MM.1S (cell line): ENCODE data around the gene EML3.

Source experiments
- DNase-seq: peaks from one replicate; pipeline ENCODE4 v3.0.0-alpha.2; 2015
- H2AFZ ChIP-seq: fragments of 300-600 bp; sonication (generic); 2 replicates; pipeline ENCODE4 v1.6.0; 2016; ENCODE audit warnings: antibody characterized with exemption, low read length
- H3F3A ChIP-seq: fragments of 300-600 bp; sonication (generic); 2 replicates; pipeline ENCODE4 v1.6.1; 2016; ENCODE audit warnings: mild to moderate bottlenecking, antibody characterized with exemption, low read length, moderate library complexity, mixed read lengths; ENCODE audit not compliant: insufficient read depth
- H3K27ac ChIP-seq: fragments of 300-600 bp; sonication (generic); 2 replicates; pipeline ENCODE4 v1.5.1; 2016; ENCODE audit warnings: mild to moderate bottlenecking, low read length
- H3K27me3 ChIP-seq: fragments of 300-600 bp; sonication (generic); replicated peaks from 2 replicates; pipeline ENCODE4 v1.6.0; 2016; ENCODE audit warnings: low read length; ENCODE audit not compliant: insufficient read depth
- H3K36me3 ChIP-seq: fragments of 300-600 bp; sonication (generic); replicated peaks from 2 replicates; pipeline ENCODE4 v1.6.1; 2016; ENCODE audit warnings: mild to moderate bottlenecking, low read length, mixed read lengths; ENCODE audit not compliant: insufficient read depth
- H3K4me1 ChIP-seq: fragments of 300-600 bp; sonication (generic); 2 replicates; pipeline ENCODE4 v1.6.1; 2016; ENCODE audit warnings: low read length, mixed read lengths
- H3K4me2 ChIP-seq: fragments of 300-600 bp; sonication (generic); 2 replicates; pipeline ENCODE4 v1.6.0; 2016; ENCODE audit warnings: low read depth, low read length
- H3K4me3 ChIP-seq: fragments of 300-600 bp; sonication (generic); 2 replicates; pipeline ENCODE4 v1.5.1; 2016; ENCODE audit warnings: low read length, mixed read lengths
- H3K79me2 ChIP-seq: fragments of 300-600 bp; sonication (generic); 2 replicates; pipeline ENCODE4 v1.6.1; 2016; ENCODE audit warnings: mixed run types, low read length, mixed read lengths
- H3K9ac ChIP-seq: fragments of 300-600 bp; sonication (generic); 2 replicates; pipeline ENCODE4 v1.6.1; 2016; ENCODE audit warnings: low read length, mixed read lengths
- H3K9me2 ChIP-seq: fragments of 300-600 bp; sonication (generic); replicated peaks from 2 replicates; pipeline ENCODE4 v1.6.1; 2016; ENCODE audit warnings: mild to moderate bottlenecking, low read length, mixed read lengths; ENCODE audit not compliant: insufficient read depth
- H3K9me3 ChIP-seq: fragments of 300-600 bp; sonication (generic); replicated peaks from 2 replicates; pipeline ENCODE4 v1.6.1; 2016; ENCODE audit warnings: mild to moderate bottlenecking, low read length, mixed read lengths; ENCODE audit not compliant: insufficient read depth
- H4K20me1 ChIP-seq: fragments of 300-600 bp; sonication (generic); 2 replicates; pipeline ENCODE4 v1.6.1; 2016; ENCODE audit warnings: mild to moderate bottlenecking, low read length, moderate library complexity, mixed read lengths; ENCODE audit not compliant: insufficient read depth
- CTCF ChIP-seq: fragments of 300-600 bp; sonication (generic); IDR thresholded peaks from 2 replicates; pipeline ENCODE4 v1.5.1; 2016; ENCODE audit warnings: antibody characterized with exemption, low read length, mixed read lengths
- EZH2 ChIP-seq: fragments of 300-600 bp; sonication (generic); optimal IDR thresholded peaks from 2 replicates; pipeline ENCODE3; 2017; ENCODE audit warnings: low read depth, mild to moderate bottlenecking, antibody characterized with exemption, low read length, mixed read lengths
- EZH2phosphoT487 ChIP-seq: fragments of 300-600 bp; sonication (generic); IDR thresholded peaks from 2 replicates; pipeline ENCODE4 v1.6.1; 2018; ENCODE audit warnings: antibody characterized with exemption, low read length

EML3 gene

GRCh38 chr11:62632492-62632891, 19.9 kb upstream of the EML3 start:
- H3K9me2 ChIP-seq: no peaks in the 10 kb centered on the region
- no peak overlapping the region for H3K4me3 ChIP-seq
- no peak overlapping the region for H3K4me2 ChIP-seq
- H3K9me3 ChIP-seq: no peaks in the 10 kb centered on the region
- no peaks in the 10 kb centered on the region for H4K20me1 ChIP-seq
- H3K27me3 ChIP-seq: no peaks in the 10 kb centered on the region
- H3F3A ChIP-seq: no peaks in the 10 kb centered on the region; the same call in 1 of the 2 replicates
- no peak overlapping the region for H3K27ac ChIP-seq
- no peak for TF ChIP-seq EZH2
- no peak for TF ChIP-seq EZH2phosphoT487
- no peak for TF ChIP-seq CTCF
- H3K36me3 ChIP-seq: peaks cover 21% of the 10 kb centered on the region
- no peaks in the 10 kb centered on the region for H3K4me1 ChIP-seq
- H3K9ac ChIP-seq: no peak overlapping the region
- H2AFZ ChIP-seq: no peak overlapping the region
- peaks cover 32% of the 10 kb centered on the region for H3K79me2 ChIP-seq
- no peak for DNase-seq

GRCh38 chr11:62627713-62628112, 15.1 kb upstream of the EML3 start:
- peaks cover 7% of the 10 kb centered on the region for H3F3A ChIP-seq
- H3K4me1 ChIP-seq: no peaks in the 10 kb centered on the region
- no peak overlapping the region for H2AFZ ChIP-seq
- no peaks in the 10 kb centered on the region for H3K9me2 ChIP-seq
- H3K9ac ChIP-seq: no peak overlapping the region
- H3K4me2 ChIP-seq: no peak overlapping the region
- no peaks in the 10 kb centered on the region for H3K27me3 ChIP-seq
- no peak for DNase-seq
- no peaks in the 10 kb centered on the region for H4K20me1 ChIP-seq
- H3K9me3 ChIP-seq: no peaks in the 10 kb centered on the region
- TF ChIP-seq CTCF: no peak; the same call in 1 of the 2 replicates
- no peak for TF ChIP-seq EZH2phosphoT487
- no peak for TF ChIP-seq EZH2
- peaks cover 2% of the 10 kb centered on the region for H3K79me2 ChIP-seq
- H3K36me3 ChIP-seq: peaks cover 16% of the 10 kb centered on the region; the same call in 1 of the 2 replicates
- no peak overlapping the region for H3K27ac ChIP-seq
- no peak overlapping the region for H3K4me3 ChIP-seq

GRCh38 chr11:62622476-62623089, 10.0 kb upstream of the EML3 start:
- Histone ChIP-seq H3K9me2 (no peaks in the 10 kb centered on the region), H3K27me3 (no peaks in the 10 kb centered on the region), H3F3A (peaks cover 25% of the 10 kb centered on the region), H2AFZ (peak overlapping the region; percentile 20), H3K36me3 (0 out of 2 replicates have a peak, but pooled peaks cover 4% of the 10 kb centered on the region), H3K4me1 (peaks cover 10% of the 10 kb centered on the region), H3K27ac (peak overlapping the region; percentile 59; the same call in 1 of the 2 replicates), H3K9me3 (no peaks in the 10 kb centered on the region), H3K79me2 (peaks cover 14% of the 10 kb centered on the region), H3K9ac (peak overlapping the region; percentile 11; the same call in 1 of the 2 replicates), H4K20me1 (no peaks in the 10 kb centered on the region), H3K4me2 (peak overlapping the region; percentile 55; the same call in 1 of the 2 replicates), H3K4me3 (peak overlapping the region; percentile 9; the same call in 1 of the 2 replicates)
- DNase-seq: no peak
- no peak for TF ChIP-seq EZH2phosphoT487
- no peak for TF ChIP-seq CTCF
- TF ChIP-seq EZH2: no peak
